Right hindlimb (tissue), 1 donor: Measurements from ENCODE around the gene SULT6B1.
A peak's percentile ranks its signal among the peaks of the same experiment; 100 is the strongest.
"Not testable (repeated sequence)": the region's sequence is repeated elsewhere in the genome, so short reads cannot be mapped to it uniquely, and the experiment has no call there.

ENCODE experiments used
- DNase-seq: peaks from one replicate; pipeline ENCODE4 v3.0.0-alpha.2; 2018

The SULT6B1 gene

GRCh38 chr2:37188570-37188969 lies at the start of gene SULT6B1:
TSS of gene SULT6B1 (minus strand) at chr2:37188670. CDS start at chr2:37188640, 30 bp downstream.
- DNase-seq = no peak

GRCh38 chr2:37232131-37232933 lies 43.9 kb upstream of the SULT6B1 start:
- peak; percentile 27 for DNase-seq

- DNase-seq = peak; percentile 95
These were observed 43.0 kb upstream of the SULT6B1 start, which contains the start of the genes CEBPZ and NDUFAF7 for GRCh38 chr2:37231241-37232130. TSS of gene CEBPZ (minus strand) at chr2:37231596. CDS start at chr2:37231567, 29 bp downstream. TSS of gene NDUFAF7 (plus strand) at chr2:37231658. CDS start at chr2:37231706, 48 bp downstream.

- DNase-seq = peak; percentile 21
These were observed 42.1 kb upstream of the SULT6B1 start for GRCh38 chr2:37230581-37230980.

- no peak for DNase-seq
These were observed 40.3 kb upstream of the SULT6B1 start for GRCh38 chr2:37228788-37229187.

GRCh38 chr2:37226863-37227262 lies 38.4 kb upstream of the SULT6B1 start:
- DNase-seq = no peak

GRCh38 chr2:37225129-37225528 lies 36.7 kb upstream of the SULT6B1 start:
- not testable (repeated sequence) for DNase-seq

GRCh38 chr2:37224063-37224462 lies 35.6 kb upstream of the SULT6B1 start:
- no peak for DNase-seq

- DNase-seq = no peak
These were observed 34.7 kb upstream of the SULT6B1 start for GRCh38 chr2:37223131-37223530.

- no peak for DNase-seq
These were observed 30.6 kb upstream of the SULT6B1 start for GRCh38 chr2:37219046-37219445.

GRCh38 chr2:37215250-37215649 lies 26.8 kb upstream of the SULT6B1 start:
- no peak for DNase-seq

- no peak for DNase-seq
These were observed 23.5 kb upstream of the SULT6B1 start for GRCh38 chr2:37211939-37212338.

- DNase-seq = no peak
These were observed 22.7 kb upstream of the SULT6B1 start for GRCh38 chr2:37211212-37211611.

GRCh38 chr2:37206760-37207159 lies 18.3 kb upstream of the SULT6B1 start:
- DNase-seq = not testable (repeated sequence)

- DNase-seq = no peak
These were observed 17.3 kb upstream of the SULT6B1 start for GRCh38 chr2:37205689-37206341.

GRCh38 chr2:37205071-37205661 lies 16.7 kb upstream of the SULT6B1 start:
- DNase-seq = not testable (repeated sequence)

- no peak for DNase-seq
These were observed 15.2 kb upstream of the SULT6B1 start for GRCh38 chr2:37203708-37204107.

- no peak for DNase-seq
These were observed 13.3 kb upstream of the SULT6B1 start for GRCh38 chr2:37201766-37202165.

- no peak for DNase-seq
These were observed 12.7 kb upstream of the SULT6B1 start for GRCh38 chr2:37201208-37201607.

GRCh38 chr2:37198681-37199065 lies 10.2 kb upstream of the SULT6B1 start:
- DNase-seq = no peak

GRCh38 chr2:37196320-37197195 lies 8.1 kb upstream of the SULT6B1 start, which contains the start of gene CEBPZOS:
TSS of gene CEBPZOS (plus strand) at chr2:37196496. CDS start at chr2:37199705, 3,209 bp downstream.
- DNase-seq = peak; percentile 88
